CD14-positive monocyte (primary cell): ENCODE data around the gene ATP1A2. TPM values are rescaled to one million over a fixed set of nuclear protein-coding genes. Genes with fewer than 3 reads are reported as not detected.

Experiments used
- DNase-seq, 3 donors: peaks; one replicate each; pipeline ENCODE4 v3.0.0-alpha.2; 2011 to 2022
- H2AFZ ChIP-seq: 2 replicates; pipeline ENCODE4 v1.6.0; 2012; ENCODE audit warnings: mild to moderate bottlenecking, low read depth, low read length, inconsistent platforms; ENCODE audit not compliant: insufficient read depth, poor library complexity, severe bottlenecking
- H3K27ac ChIP-seq, 2 donors: 1 replicate in 1 of 2; 2 replicates in 1 of 2; pipeline ENCODE4 v1.5.1; 2012 to 2013; ENCODE audit warnings: low read length in 2 of 2, control low read depth in 1 of 2, inconsistent platforms in 1 of 2, low read depth in 1 of 2, mild to moderate bottlenecking in 1 of 2
- H3K27me3 ChIP-seq, 2 donors: one replicate each; pipeline versions ENCODE4 v1.6.0 to v1.6.1; 2011 to 2013; ENCODE audit warnings: low read length in 2 of 2; ENCODE audit not compliant: control insufficient read depth in 2 of 2, insufficient read depth in 2 of 2
- H3K36me3 ChIP-seq, 2 donors: replicated peaks in 1 of 2; 1 replicate in 1 of 2; 2 replicates in 1 of 2; pipeline versions ENCODE4 v1.5.1 to v1.6.1; 2012 to 2013; ENCODE audit warnings: low read length in 2 of 2, control low read depth in 1 of 2, inconsistent platforms in 1 of 2, mild to moderate bottlenecking in 1 of 2; ENCODE audit not compliant: insufficient read depth in 2 of 2, control insufficient read depth in 1 of 2
- H3K4me1 ChIP-seq, 2 donors: 1 replicate in 1 of 2; 2 replicates in 1 of 2; pipeline versions ENCODE4 v1.5.1 to v1.6.1; 2012 to 2013; ENCODE audit warnings: low read length in 2 of 2, control low read depth in 1 of 2, inconsistent platforms in 1 of 2, mild to moderate bottlenecking in 1 of 2, moderate library complexity in 1 of 2; ENCODE audit not compliant: insufficient read depth in 2 of 2, control insufficient read depth in 1 of 2
- H3K4me2 ChIP-seq: replicated peaks from 2 replicates; pipeline ENCODE3; 2012; ENCODE audit warnings: low read length, moderate library complexity, mild to moderate bottlenecking; ENCODE audit not compliant: poor library complexity, severe bottlenecking; ENCODE audit errors: extremely low read depth
- H3K4me3 ChIP-seq, 3 experiments: fragments of 200-600 bp in 1 of 3; sonication (generic) in 1 of 3; replicated peaks in 1 of 3; 1 replicate in 2 of 3; 2 replicates in 1 of 3; pipeline ENCODE4 v1.5.1; 2011 to 2013; ENCODE audit warnings: low read length in 3 of 3, mild to moderate bottlenecking in 3 of 3, control low read depth in 2 of 3, low read depth in 2 of 3, inconsistent platforms in 1 of 3, moderate library complexity in 1 of 3
- H3K79me2 ChIP-seq: 2 replicates; pipeline ENCODE4 v1.6.0; 2012; ENCODE audit warnings: mild to moderate bottlenecking, control low read depth, inconsistent platforms, low read length, moderate library complexity; ENCODE audit not compliant: insufficient read depth
- H3K9ac ChIP-seq: 2 replicates; pipeline ENCODE4 v1.6.0; 2017; ENCODE audit warnings: low read length, mild to moderate bottlenecking; ENCODE audit not compliant: insufficient read depth, poor library complexity, severe bottlenecking
- H3K9me3 ChIP-seq, 2 donors: replicated peaks in 1 of 2; 1 replicate in 1 of 2; 2 replicates in 1 of 2; pipeline versions ENCODE4 v1.5.1 to v1.6.1; 2012 to 2013; ENCODE audit warnings: low read length in 2 of 2, control low read depth in 1 of 2; ENCODE audit not compliant: control insufficient read depth in 1 of 2, insufficient read depth in 1 of 2
- H4K20me1 ChIP-seq: 2 replicates; pipeline ENCODE4 v1.6.0; 2012; ENCODE audit warnings: mild to moderate bottlenecking, low read length, control low read depth, moderate library complexity; ENCODE audit not compliant: insufficient read depth
- H3K27ac Mint-ChIP-seq, 7 donors: one replicate each; pipeline ENCODE4 v1.8.0; 2020; ENCODE audit warnings: mild to moderate bottlenecking in 7 of 7, mixed read lengths in 7 of 7, moderate library complexity in 6 of 7, inconsistent platforms in 2 of 7
- H3K27me3 Mint-ChIP-seq, 3 donors: one replicate each; pipeline ENCODE4 v1.8.0; 2021 to 2022; ENCODE audit warnings: low read depth in 3 of 3, mild to moderate bottlenecking in 3 of 3, mixed read lengths in 3 of 3, moderate library complexity in 3 of 3, inconsistent platforms in 1 of 3
- H3K36me3 Mint-ChIP-seq, 2 donors: one replicate each; pipeline ENCODE4 v1.8.0; 2020; ENCODE audit warnings: mixed read lengths in 2 of 2, inconsistent platforms in 1 of 2, mild to moderate bottlenecking in 1 of 2
- H3K4me1 Mint-ChIP-seq: one replicate; pipeline ENCODE4 v1.8.0; 2020; ENCODE audit warnings: mild to moderate bottlenecking, mixed read lengths
- H3K4me3 Mint-ChIP-seq, 2 donors: one replicate each; pipeline ENCODE4 v1.8.0; 2020; ENCODE audit warnings: mild to moderate bottlenecking in 2 of 2, mixed read lengths in 2 of 2, moderate library complexity in 1 of 2
- H3K9me3 Mint-ChIP-seq, 7 donors: one replicate each; pipeline ENCODE4 v1.8.0; 2020 to 2022; ENCODE audit warnings: mixed read lengths in 7 of 7, mild to moderate bottlenecking in 6 of 7, moderate library complexity in 6 of 7, inconsistent platforms in 2 of 7
- WGBS: methylation state at CpG from one replicate; pipeline ENCODE4 v1.1.5; 2013; ENCODE audit warnings: missing lambda C conversion rate; ENCODE audit not compliant: insufficient coverage; 5-methylcytosine and 5-hydroxymethylcytosine counted together
- intact Hi-C, 2 donors: fragments of 100-400 bp; cut with micrococcal nuclease; formaldehyde crosslinking; loops; one replicate each; pipeline versions ENCODE4 v1.15.0 to v1.15.1; 2023
- polyA plus RNA-seq, 3 donors: library from polyadenylated mRNA; depleted of rRNA in 1 of 3; unstranded in 2 of 3; stranded (reverse) in 1 of 3; fragments of 300-500 nt in 2 of 3; fragments of >200 nt in 1 of 3; fragmentation: Illumina TruSeq in 2 of 3; gene quantifications; 1 replicate in 2 of 3; 2 replicates in 1 of 3; pipeline ENCODE4 v1.2.3, GENCODE V29; 2012 to 2021
- TF ChIP-seq, protein P1 (sequence below): fragments of 200-600 bp; IDR thresholded peaks from one replicate; pipeline ENCODE4 v1.8.0; 2022; ENCODE audit warnings: antibody characterized with exemption, mild to moderate bottlenecking

ATP1A2 gene
- polyA plus RNA-seq, 3 donors, result 0.03 TPM; not detected in 2

DNA sequence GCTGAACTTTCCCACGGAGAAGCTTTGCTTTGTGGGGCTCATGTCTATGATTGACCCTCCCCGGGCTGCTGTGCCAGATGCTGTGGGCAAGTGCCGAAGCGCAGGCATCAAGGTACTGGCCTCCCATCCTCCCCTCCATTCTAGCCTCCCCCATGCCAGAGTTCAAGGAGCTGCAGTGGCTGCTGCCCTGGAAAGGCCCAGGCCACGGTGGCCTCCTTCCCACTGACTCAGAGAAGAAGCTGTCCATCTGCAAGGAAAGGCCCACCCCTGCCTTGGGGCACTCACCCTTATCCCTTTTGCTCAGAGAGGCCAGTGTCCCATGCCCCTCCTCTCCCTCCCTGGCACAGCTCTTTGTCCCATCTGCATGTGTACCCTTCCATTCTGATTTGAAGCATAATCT is 14.9 kb downstream of the ATP1A2 start:
- H3K4me2 ChIP-seq, result no peak overlapping the region
- H3K4me3 ChIP-seq, result no peak overlapping the region
- Mint-ChIP-seq H3K4me3 (no peak overlapping the region), H3K36me3 (no peaks in the 10 kb centered on the region), H3K9me3 (no peaks in the 10 kb centered on the region), H3K4me1 (peaks cover 9% of the 10 kb centered on the region), H3K27me3 (peaks cover 9 to 10% (median 9%) of the 10 kb centered on the region in 3 donors), H3K27ac (peak overlapping the region in 1 of 7 donors; percentile 12)
- no peaks in the 10 kb centered on the region for H3K27me3 ChIP-seq
- 84% methylated on average over 5 of the region's 5 CpGs for WGBS
- TF ChIP-seq, protein P1, sequence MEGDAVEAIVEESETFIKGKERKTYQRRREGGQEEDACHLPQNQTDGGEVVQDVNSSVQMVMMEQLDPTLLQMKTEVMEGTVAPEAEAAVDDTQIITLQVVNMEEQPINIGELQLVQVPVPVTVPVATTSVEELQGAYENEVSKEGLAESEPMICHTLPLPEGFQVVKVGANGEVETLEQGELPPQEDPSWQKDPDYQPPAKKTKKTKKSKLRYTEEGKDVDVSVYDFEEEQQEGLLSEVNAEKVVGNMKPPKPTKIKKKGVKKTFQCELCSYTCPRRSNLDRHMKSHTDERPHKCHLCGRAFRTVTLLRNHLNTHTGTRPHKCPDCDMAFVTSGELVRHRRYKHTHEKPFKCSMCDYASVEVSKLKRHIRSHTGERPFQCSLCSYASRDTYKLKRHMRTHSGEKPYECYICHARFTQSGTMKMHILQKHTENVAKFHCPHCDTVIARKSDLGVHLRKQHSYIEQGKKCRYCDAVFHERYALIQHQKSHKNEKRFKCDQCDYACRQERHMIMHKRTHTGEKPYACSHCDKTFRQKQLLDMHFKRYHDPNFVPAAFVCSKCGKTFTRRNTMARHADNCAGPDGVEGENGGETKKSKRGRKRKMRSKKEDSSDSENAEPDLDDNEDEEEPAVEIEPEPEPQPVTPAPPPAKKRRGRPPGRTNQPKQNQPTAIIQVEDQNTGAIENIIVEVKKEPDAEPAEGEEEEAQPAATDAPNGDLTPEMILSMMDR, result no peak
- intact Hi-C loops, result no loop called here
- H2AFZ ChIP-seq, result no peak overlapping the region
- no peak overlapping the region for H3K9ac ChIP-seq
- H3K4me1 ChIP-seq, result peaks cover 12 to 13% of the 10 kb centered on the region in 2 donors
- no peaks in the 10 kb centered on the region for H4K20me1 ChIP-seq
- no peak overlapping the region for H3K27ac ChIP-seq
- no peaks in the 10 kb centered on the region for H3K9me3 ChIP-seq
- H3K79me2 ChIP-seq, result no peaks in the 10 kb centered on the region
- no peak for DNase-seq
- no peaks in the 10 kb centered on the region for H3K36me3 ChIP-seq

GRCh38 chr1:160130939-160131338 is 15.4 kb downstream of the ATP1A2 start:
- no peak overlapping the region for H3K4me3 Mint-ChIP-seq
- Histone ChIP-seq H2AFZ (no peak overlapping the region), H3K27ac (no peak overlapping the region), H3K4me3 (no peak overlapping the region), H3K27me3 (no peaks in the 10 kb centered on the region), H3K79me2 (no peaks in the 10 kb centered on the region), H3K9me3 (no peaks in the 10 kb centered on the region), H3K4me1 (peaks cover 12 to 13% of the 10 kb centered on the region in 2 donors), H4K20me1 (no peaks in the 10 kb centered on the region), H3K4me2 (no peak overlapping the region), H3K36me3 (no peaks in the 10 kb centered on the region), H3K9ac (no peak overlapping the region)
- no peak for DNase-seq
- H3K27ac Mint-ChIP-seq, result no peak overlapping the region
- H3K27me3 Mint-ChIP-seq, result peaks cover 9 to 11% (median 10%) of the 10 kb centered on the region in 3 donors
- H3K4me1 Mint-ChIP-seq, result peaks cover 9% of the 10 kb centered on the region
- WGBS, result no CpG with 5 or more reads among the region's 1 CpG
- H3K9me3 Mint-ChIP-seq, result no peaks in the 10 kb centered on the region
- intact Hi-C loops, result no loop called here
- no peaks in the 10 kb centered on the region for H3K36me3 Mint-ChIP-seq
- TF ChIP-seq, protein P1, result no peak
